GM11168 (cell line): ENCODE data around the gene B2M.

Experiments
- in situ Hi-C: fragments of 300-500 bp; cut with MboI; formaldehyde crosslinking; loops from one replicate; pipeline ENCODE4 v1.12.0; 2022; ENCODE audit warnings: low sequenced_read_pairs; ENCODE audit not compliant: unreplicated experiment

B2M gene

DNA sequence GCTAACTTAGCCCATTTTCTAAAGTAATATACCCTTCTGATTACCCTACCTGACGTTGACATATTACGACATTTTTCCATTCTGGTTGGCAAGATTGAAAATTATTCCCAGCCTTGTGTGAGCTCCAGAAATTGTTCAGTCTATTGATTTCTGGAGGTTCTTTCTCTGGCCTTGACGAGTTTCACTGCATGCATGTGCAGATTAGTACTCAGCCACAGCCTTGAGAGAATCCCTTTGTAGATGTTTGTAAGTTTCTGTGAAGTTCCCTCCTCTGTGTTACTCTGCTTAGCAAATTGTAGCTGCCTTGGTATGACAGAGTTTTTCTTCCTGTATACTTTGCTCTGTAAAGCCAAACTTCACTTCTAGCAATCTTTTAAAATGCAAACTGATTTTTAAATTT lies 52.5 kb downstream of the B2M start:
- in situ Hi-C loops = no loop called here

DNA sequence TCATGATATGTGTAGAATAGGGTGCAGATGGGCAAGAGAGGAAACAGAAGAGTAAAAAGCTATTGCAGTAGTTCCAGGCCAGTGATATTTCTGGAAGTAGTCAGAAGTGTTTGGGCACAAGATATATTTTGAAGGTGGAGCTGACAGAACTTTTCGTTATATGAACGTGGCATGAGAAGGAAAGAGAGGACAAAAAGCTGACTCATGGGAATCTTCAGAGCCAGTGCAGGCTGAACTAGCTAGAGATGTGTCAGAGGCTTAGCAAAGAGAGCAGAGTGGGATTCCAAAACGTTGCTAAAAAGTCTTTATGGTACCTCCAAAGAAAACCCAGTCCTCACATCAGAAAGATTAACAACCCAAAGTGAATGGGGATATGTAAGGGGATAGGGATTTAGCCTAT lies 53.7 kb downstream of the B2M start:
- in situ Hi-C loops = no loop called here
